Left lung (tissue), 10 donors: Measurements from ENCODE around the gene SCGN. TPM values are rescaled to one million over a fixed set of nuclear protein-coding genes. Genes with fewer than 3 reads are reported as not detected.
A peak's percentile ranks its signal among the peaks of the same experiment; 100 is the strongest.

Experiments used
- ATAC-seq: fragments of 200-7000 bp; cut with Tn5 transposase; one replicate; pipeline ENCODE4 v1.9.1; 2020; ENCODE audit warnings: moderate library complexity
- DNase-seq, 4 donors: peaks; one replicate each; pipeline ENCODE4 v3.0.0-alpha.2; 2013 to 2020
- H3K27ac ChIP-seq, 2 donors: fragments of 200-600 bp; sonication (generic) in 1 of 2; one replicate each; pipeline versions ENCODE4 v1.5.0 to v1.8.0; 2020 to 2021
- H3K27me3 ChIP-seq, 2 donors: fragments of 200-600 bp; sonication (generic) in 1 of 2; one replicate each; pipeline versions ENCODE4 v1.5.0 to v1.8.0; 2020 to 2021
- H3K36me3 ChIP-seq, 2 donors: fragments of 200-600 bp; sonication (generic) in 1 of 2; one replicate each; pipeline versions ENCODE4 v1.5.0 to v1.8.0; 2020 to 2021
- H3K4me1 ChIP-seq, 2 donors: fragments of 200-600 bp; one replicate each; pipeline ENCODE4 v1.8.0; 2021
- H3K4me3 ChIP-seq, 2 donors: fragments of 200-600 bp; sonication (generic) in 1 of 2; one replicate each; pipeline versions ENCODE4 v1.5.0 to v1.8.0; 2020 to 2021; ENCODE audit warnings: mild to moderate bottlenecking in 1 of 2
- H3K9me3 ChIP-seq, 2 donors: fragments of 200-600 bp; sonication (generic) in 1 of 2; one replicate each; pipeline versions ENCODE4 v1.5.0 to v1.8.0; 2020 to 2021
- intact Hi-C, 2 donors: fragments of 100-400 bp; cut with DNase I; formaldehyde crosslinking; loops; one replicate each; pipeline versions ENCODE4 v1.11.2 to v1.14.2; 2022
- polyA plus RNA-seq, 6 donors: library from polyadenylated mRNA; unstranded; fragments of 120-200 nt; gene quantifications; one replicate each; pipeline ENCODE4 v1.2.1, GENCODE V29; 2013; ENCODE audit not compliant: insufficient read length in 6 of 6
- total RNA-seq, 2 donors: library from RNA; stranded (reverse); fragmentation: NEBNext Ultra II Directional; extraction: Animal tissue kit (Norgen Biotek cat#: 25700); gene quantifications; one replicate each; pipeline ENCODE4 v1.2.1, GENCODE V29; 2021
- TF ChIP-seq, protein P1 (sequence below), 2 donors: fragments of 200-600 bp; sonication (generic) in 1 of 2; IDR thresholded peaks; one replicate each; pipeline versions ENCODE4 v1.5.0 to v1.8.0; 2021; ENCODE audit warnings: antibody characterized with exemption in 2 of 2
- donor health status: DM: no; HTN: yes; CAD: no.
- donor health status: DM: no; HTN: no; CAD: no.

Gene SCGN
- total and polyA plus RNA-seq, 8 donors: 1.4 to 3.0 (median 1.7) TPM; not detected in 2

DNA sequence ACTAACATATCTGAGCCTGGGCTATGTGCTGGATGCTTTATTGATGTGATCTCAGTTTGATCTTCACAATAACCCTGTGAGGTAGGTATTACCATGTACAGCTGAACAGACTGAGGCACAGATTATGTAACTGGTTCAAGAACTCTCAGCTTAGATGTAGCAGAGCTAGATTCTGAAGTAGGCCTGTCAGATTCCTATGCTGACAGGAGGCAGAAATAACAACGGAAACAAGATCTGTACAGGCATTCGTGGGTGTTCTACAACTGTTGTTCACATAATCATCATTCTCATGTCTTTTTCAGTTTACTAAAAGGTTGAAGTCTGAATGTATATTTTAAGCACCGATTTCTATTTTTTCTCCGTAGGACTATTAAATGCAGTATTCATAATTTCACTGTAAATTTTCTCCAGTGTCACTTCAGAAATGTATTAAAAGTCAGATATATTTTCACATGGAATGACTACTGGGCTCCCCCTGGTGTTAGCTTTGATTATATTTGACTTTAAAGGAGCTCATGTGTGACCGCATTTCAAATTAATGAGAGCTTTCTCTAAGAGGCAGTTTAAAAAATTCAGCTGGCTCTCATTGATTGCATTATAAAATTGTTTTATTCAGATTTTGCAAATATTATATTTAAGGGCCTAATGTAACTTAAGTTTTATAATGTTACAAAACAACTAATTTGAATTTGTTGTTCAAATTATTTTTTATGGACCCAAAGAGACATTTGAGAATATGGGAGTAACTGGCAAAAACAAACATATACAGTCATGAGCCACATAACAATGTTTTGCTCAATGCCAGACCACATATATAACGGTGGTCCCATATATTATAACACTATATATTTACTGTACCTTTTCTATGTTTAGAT is 66.1 kb downstream of the SCGN start:
- TF ChIP-seq, protein P1, sequence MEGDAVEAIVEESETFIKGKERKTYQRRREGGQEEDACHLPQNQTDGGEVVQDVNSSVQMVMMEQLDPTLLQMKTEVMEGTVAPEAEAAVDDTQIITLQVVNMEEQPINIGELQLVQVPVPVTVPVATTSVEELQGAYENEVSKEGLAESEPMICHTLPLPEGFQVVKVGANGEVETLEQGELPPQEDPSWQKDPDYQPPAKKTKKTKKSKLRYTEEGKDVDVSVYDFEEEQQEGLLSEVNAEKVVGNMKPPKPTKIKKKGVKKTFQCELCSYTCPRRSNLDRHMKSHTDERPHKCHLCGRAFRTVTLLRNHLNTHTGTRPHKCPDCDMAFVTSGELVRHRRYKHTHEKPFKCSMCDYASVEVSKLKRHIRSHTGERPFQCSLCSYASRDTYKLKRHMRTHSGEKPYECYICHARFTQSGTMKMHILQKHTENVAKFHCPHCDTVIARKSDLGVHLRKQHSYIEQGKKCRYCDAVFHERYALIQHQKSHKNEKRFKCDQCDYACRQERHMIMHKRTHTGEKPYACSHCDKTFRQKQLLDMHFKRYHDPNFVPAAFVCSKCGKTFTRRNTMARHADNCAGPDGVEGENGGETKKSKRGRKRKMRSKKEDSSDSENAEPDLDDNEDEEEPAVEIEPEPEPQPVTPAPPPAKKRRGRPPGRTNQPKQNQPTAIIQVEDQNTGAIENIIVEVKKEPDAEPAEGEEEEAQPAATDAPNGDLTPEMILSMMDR (IDR thresholded peaks at IDR 0.05): peak in 1 of 2 donors; percentile 69
- Histone ChIP-seq H3K27ac (no peak overlapping the region), H3K4me3 (no peak overlapping the region), H3K27me3 (peaks cover 0 to 5% of the 10 kb centered on the region in 2 donors), H3K9me3 (no peaks in the 10 kb centered on the region), H3K36me3 (no peaks in the 10 kb centered on the region), H3K4me1 (no peaks in the 10 kb centered on the region)
- ATAC-seq (peak; percentile 67), DNase-seq (peak in 1 of 4 donors; percentile 30)
- intact Hi-C loops: no loop called here

DNA sequence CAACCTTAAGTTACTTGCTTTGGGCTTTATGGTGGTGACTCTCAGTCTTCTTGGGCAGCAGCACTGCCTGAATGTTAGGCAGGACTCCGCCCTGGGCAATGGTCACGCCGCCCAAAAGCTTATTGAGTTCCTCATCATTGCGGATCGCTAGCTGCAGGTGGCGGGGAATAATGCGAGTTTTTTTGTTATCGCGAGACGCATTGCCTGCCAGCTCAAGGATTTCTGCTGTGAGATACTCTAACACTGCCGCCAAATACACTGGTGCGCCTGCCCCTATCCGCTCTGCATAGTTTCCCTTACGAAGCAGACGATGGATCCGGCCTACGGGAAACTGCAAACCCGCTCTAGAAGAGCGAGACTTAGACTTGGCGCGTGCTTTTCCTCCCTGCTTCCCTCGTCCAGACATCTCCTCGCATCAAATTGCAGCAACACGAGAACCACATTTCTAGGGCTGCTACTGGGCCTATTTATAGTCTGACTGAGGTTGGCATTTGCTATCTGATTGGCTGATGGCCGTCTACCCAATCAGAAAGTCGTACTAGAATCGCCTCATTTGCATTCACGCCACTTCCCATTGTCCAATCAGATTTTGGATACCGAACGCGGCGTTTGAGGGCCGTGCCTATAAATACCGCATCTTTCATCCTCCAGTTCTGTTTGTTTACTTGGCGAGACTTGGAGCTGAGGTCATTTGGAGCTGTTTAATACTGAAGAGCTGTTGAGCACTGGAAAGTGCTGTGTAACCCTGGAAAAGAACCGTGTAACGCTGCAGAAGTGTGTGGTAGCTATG is 74.3 kb downstream of the SCGN start:
- peak; percentile 73 for ATAC-seq
- no peak for DNase-seq
- Histone ChIP-seq H3K4me3 (no peak overlapping the region), H3K4me1 (no peaks in the 10 kb centered on the region), H3K9me3 (no peaks in the 10 kb centered on the region), H3K27me3 (peaks cover 4 to 30% of the 10 kb centered on the region in 2 donors), H3K36me3 (no peaks in the 10 kb centered on the region), H3K27ac (no peak overlapping the region)
- intact Hi-C loops: no loop called here
- TF ChIP-seq, protein P1 (IDR thresholded peaks at IDR 0.05): no peak

DNA sequence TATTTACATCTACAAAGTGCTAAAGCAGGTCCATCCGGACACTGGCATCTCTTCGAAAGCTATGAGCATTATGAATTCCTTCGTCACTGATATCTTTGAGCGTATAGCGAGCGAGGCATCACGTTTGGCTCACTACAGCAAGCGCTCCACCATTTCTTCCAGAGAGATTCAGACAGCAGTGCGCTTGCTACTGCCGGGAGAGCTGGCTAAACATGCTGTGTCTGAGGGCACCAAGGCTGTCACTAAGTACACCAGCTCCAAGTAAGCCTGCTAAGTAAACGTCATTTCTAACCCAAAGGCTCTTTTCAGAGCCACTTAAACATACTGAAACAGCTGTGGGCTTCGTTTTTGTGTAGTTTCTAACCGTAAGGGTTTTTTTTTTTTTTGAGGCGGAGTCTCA is 75.0 kb downstream of the SCGN start:
- ATAC-seq: peak; percentile 46

DNA sequence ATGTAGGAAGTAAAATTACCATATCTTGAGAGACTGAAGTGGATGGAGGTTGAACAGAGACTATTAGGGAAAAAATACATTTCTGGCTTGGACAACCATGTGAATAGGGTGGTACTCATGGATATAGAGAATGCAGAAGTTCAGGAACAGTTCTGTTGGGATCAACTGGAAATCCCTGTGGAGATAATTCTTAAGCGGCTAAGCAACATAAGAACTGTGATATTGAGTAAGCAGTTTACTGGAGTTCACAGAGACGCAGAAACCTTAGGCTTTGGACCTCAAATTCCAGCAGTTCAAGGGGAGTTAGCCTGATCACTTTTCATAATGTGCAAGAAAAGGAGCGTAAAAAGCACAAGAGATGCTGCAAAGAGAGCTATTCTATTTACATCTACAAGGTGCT is 78.9 kb downstream of the SCGN start:
- Histone ChIP-seq H3K36me3 (no peaks in the 10 kb centered on the region), H3K9me3 (no peaks in the 10 kb centered on the region), H3K27me3 (peaks cover 4 to 42% of the 10 kb centered on the region in 2 donors), H3K27ac (no peak overlapping the region), H3K4me3 (no peak overlapping the region), H3K4me1 (no peaks in the 10 kb centered on the region)
- DNase-seq: no peak
- TF ChIP-seq, protein P1 (IDR thresholded peaks at IDR 0.05): no peak
- ATAC-seq: no peak
- intact Hi-C loops: no loop called here

More for the DNA sequence above, 75.0 kb downstream of the SCGN start:
- Histone ChIP-seq H3K9me3 (no peaks in the 10 kb centered on the region), H3K4me3 (no peak overlapping the region), H3K27me3 (peaks cover 4 to 37% of the 10 kb centered on the region in 2 donors), H3K36me3 (no peaks in the 10 kb centered on the region), H3K27ac (no peak overlapping the region), H3K4me1 (no peaks in the 10 kb centered on the region)
- intact Hi-C loops: no loop called here
- TF ChIP-seq, protein P1 (IDR thresholded peaks at IDR 0.05): no peak
- peak in 1 of 4 donors; percentile 42 for DNase-seq

DNA sequence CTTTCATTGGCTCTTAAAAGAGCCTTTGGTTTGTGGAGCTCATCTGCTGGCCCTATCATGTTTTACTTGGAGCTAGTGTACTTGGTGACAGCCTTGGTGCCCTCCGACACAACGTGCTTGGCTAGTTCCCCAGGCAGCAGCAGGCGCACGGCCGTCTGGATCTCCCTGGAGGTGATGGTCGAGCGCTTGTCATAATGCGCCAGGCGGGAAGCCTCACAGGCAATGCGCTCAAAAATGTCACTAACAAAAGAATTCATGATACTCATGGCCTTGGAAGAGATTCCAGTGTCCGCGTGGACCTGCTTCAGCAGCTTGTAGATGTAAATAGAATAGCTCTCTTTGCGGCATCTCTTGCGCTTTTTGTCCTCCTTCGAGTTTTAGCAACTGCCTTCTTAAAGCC is 79.7 kb downstream of the SCGN start:
- H3K4me1 ChIP-seq: no peaks in the 10 kb centered on the region
- H3K4me3 ChIP-seq: no peak overlapping the region
- ATAC-seq (no peak), DNase-seq (no peak)
- TF ChIP-seq, protein P1 (IDR thresholded peaks at IDR 0.05): no peak
- intact Hi-C loops: no loop called here
- H3K27ac ChIP-seq: no peak overlapping the region
- H3K9me3 ChIP-seq: peaks cover 0 to 2% of the 10 kb centered on the region in 2 donors
- no peaks in the 10 kb centered on the region for H3K36me3 ChIP-seq
- peaks cover 4 to 47% of the 10 kb centered on the region in 2 donors for H3K27me3 ChIP-seq
